Adrenal gland (tissue), 5 donors: ENCODE measurements around the gene LPCAT1.

Experiments
- POLR2A ChIP-seq, 2 donors: fragments of 450-650 bp; IDR thresholded peaks; one replicate each; pipeline ENCODE4 v1.6.1; 2017; ENCODE audit warnings: antibody characterized with exemption in 2 of 2, mild to moderate bottlenecking in 2 of 2, moderate library complexity in 1 of 2
- TF ChIP-seq, protein P1 (sequence below), 6 experiments: fragments of 450-650 bp in 4 of 6; fragments of 200-600 bp in 2 of 6; sonication (generic) in 1 of 6; IDR thresholded peaks; 1 replicate in 5 of 6; 2 replicates in 1 of 6; pipeline versions ENCODE4 v1.5.1 to v1.8.0; 2016 to 2021; ENCODE audit warnings: antibody characterized with exemption in 6 of 6, mild to moderate bottlenecking in 2 of 6, moderate library complexity in 1 of 6
- donor health status: DM: no; HTN: no; CAD: no.

DNA sequence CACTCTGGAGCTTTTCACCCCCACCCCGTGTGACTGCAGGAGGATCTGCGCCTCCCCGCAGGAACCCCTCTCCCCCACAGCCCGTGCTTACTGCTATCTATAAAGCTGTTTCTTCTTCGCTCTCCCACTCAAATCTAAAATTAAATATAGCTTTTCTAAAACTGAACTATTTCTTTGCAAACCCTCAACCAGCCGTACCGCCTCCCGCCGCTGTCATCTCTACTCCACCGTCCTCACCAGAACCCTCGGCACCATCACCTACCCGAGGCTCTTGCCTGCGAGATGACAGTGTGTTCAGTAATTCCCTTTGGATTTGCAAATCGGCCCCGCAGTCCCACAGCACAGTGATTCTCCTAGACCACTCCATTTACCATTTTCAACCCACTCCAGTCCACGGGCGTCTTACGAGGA, 13.6 kb downstream of the LPCAT1 start:
- no peak for TF ChIP-seq POLR2A (IDR thresholded peaks at IDR 0.05)
- TF ChIP-seq, protein P1, sequence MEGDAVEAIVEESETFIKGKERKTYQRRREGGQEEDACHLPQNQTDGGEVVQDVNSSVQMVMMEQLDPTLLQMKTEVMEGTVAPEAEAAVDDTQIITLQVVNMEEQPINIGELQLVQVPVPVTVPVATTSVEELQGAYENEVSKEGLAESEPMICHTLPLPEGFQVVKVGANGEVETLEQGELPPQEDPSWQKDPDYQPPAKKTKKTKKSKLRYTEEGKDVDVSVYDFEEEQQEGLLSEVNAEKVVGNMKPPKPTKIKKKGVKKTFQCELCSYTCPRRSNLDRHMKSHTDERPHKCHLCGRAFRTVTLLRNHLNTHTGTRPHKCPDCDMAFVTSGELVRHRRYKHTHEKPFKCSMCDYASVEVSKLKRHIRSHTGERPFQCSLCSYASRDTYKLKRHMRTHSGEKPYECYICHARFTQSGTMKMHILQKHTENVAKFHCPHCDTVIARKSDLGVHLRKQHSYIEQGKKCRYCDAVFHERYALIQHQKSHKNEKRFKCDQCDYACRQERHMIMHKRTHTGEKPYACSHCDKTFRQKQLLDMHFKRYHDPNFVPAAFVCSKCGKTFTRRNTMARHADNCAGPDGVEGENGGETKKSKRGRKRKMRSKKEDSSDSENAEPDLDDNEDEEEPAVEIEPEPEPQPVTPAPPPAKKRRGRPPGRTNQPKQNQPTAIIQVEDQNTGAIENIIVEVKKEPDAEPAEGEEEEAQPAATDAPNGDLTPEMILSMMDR (IDR thresholded peaks at IDR 0.05), result no peak
